Vagina (tissue), 2 donors: ENCODE measurements around the gene SEC23A.

Source experiments
- CTCF ChIP-seq, 3 experiments: fragments of 450-650 bp in 2 of 3; fragments of 200-600 bp in 1 of 3; sonication (generic) in 1 of 3; IDR thresholded peaks; one replicate each; pipeline ENCODE4 v1.5.1; 2017 to 2019; ENCODE audit warnings: antibody characterized with exemption in 3 of 3, mild to moderate bottlenecking in 2 of 3, moderate library complexity in 2 of 3
- POLR2A ChIP-seq, 2 donors: fragments of 450-650 bp; IDR thresholded peaks; one replicate each; pipeline ENCODE4 v1.6.1; 2017; ENCODE audit warnings: antibody characterized with exemption in 2 of 2, mild to moderate bottlenecking in 2 of 2, moderate library complexity in 2 of 2
- POLR2AphosphoS5 ChIP-seq, 2 donors: sonication (generic); formaldehyde crosslinking; IDR thresholded peaks; one replicate each; pipeline ENCODE4 v1.9.0; 2017; ENCODE audit warnings: antibody characterized with exemption in 2 of 2, mild to moderate bottlenecking in 2 of 2, low read depth in 1 of 2; ENCODE audit not compliant: insufficient read depth in 1 of 2

DNA sequence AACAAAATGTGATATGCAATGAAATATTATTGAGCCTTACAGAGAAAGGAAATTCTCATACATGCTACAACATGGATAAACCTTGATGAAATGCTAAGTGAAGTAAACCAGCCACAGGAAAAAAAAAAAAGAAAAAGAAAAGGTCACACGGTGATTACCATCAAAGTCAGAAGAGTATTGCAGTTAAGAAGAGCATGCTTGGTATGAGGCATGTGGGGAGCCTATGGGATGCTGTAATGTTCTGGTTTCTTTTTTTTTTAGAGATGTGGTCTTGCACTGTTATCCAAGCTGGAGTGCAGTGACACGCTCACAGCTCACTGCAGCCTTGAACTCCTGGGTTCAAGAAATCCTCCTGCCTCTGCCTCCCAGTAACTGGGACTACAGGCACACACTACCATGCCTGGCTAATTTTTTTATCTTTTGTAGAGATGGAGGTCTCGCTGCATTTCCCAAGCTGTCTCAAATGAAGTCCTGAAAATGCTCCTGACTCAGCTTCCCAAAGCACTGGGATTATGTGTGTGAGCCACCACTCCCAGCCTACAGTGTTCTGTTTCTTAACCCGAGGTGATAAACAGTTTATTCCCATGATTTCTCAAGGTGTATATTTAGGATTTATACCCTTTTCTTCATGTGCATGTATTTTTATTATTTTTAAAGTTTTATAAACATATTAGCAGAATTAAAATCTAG lies 96.2 kb downstream of the SEC23A start:
- TF ChIP-seq CTCF (IDR thresholded peaks at IDR 0.05): no peak
- TF ChIP-seq POLR2A (IDR thresholded peaks at IDR 0.05): no peak
- TF ChIP-seq POLR2AphosphoS5 (IDR thresholded peaks at IDR 0.05; ENCODE audit: insufficient read depth in 1 of 2, low read depth in 1 of 2): no peak
